OCI-M2 (cell line): ENCODE results near the gene CAVIN3.
"Not testable (repeated sequence)": the region's sequence is repeated elsewhere in the genome, so short reads cannot be mapped to it uniquely, and the experiment has no call there.

ENCODE experiments used
- DNase-seq: peaks from one replicate; lab custom pipeline; 2025; ENCODE audit not compliant: unreplicated experiment; lab: John Stamatoyannopoulos, UW

The CAVIN3 gene

GRCh38 chr11:6326985-6327384 is 6.7 kb upstream of the CAVIN3 start:
- DNase-seq, result no peak

DNA sequence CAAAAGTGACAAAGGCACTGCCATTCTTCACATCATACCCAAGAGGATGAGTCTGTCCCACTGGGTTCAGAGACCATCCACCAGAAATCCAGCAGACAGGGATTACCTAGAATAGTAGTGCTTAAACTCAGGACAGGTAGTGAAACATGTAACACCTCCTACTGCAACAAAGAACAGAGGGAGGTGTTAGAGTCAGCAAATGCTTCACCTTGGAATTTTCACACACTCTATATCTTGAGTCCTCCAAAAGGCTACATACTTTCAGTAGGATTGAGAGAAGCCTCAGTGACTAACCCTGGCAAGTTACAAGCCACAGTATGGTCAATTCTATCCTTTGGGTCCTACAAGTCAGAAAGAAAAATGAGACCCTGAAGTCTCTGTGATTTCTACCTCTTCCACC is 6.0 kb upstream of the CAVIN3 start:
- DNase-seq, result no peak

GRCh38 chr11:6323291-6323905 is 3.1 kb upstream of the CAVIN3 start:
- no peak for DNase-seq

DNA sequence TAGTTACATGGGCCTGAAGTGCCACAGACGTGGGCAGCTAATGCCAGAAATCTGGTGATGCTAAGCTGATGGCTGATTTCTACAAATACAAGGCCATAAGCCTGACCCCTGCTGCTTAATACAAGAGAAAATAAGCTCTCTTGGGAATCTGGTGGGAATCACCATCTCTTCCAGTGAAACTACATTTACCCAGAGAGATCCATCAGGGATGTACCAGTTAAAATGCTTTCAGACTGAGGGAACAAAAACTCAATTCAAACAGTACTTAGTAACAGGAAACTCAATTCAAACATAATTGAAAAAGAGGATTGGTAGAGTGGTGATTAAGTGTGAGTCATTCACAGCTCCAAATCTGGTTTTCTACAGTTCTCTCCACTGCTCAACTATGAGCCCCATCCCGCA is 1.7 kb upstream of the CAVIN3 start:
- no peak for DNase-seq

DNA sequence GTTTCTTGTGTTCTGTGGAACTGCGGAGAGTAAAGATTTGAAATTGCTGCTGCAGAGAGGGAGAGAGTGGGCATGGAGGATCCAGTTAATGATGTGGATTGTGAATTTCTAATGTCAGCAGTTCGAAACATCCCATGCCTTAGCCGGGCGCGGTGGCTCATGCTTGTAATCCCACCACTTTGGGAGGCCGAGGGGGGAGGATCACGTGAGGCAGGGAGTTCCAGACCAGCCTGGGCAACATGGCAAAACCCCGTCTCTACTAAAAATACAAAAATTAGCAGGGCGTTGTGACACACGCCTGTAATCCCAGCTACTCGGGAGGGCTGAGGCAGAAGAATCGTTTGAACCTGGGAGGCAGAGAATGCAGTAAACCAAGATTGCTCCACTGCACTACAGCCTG is 1.1 kb upstream of the CAVIN3 start:
- no peak for DNase-seq

DNA sequence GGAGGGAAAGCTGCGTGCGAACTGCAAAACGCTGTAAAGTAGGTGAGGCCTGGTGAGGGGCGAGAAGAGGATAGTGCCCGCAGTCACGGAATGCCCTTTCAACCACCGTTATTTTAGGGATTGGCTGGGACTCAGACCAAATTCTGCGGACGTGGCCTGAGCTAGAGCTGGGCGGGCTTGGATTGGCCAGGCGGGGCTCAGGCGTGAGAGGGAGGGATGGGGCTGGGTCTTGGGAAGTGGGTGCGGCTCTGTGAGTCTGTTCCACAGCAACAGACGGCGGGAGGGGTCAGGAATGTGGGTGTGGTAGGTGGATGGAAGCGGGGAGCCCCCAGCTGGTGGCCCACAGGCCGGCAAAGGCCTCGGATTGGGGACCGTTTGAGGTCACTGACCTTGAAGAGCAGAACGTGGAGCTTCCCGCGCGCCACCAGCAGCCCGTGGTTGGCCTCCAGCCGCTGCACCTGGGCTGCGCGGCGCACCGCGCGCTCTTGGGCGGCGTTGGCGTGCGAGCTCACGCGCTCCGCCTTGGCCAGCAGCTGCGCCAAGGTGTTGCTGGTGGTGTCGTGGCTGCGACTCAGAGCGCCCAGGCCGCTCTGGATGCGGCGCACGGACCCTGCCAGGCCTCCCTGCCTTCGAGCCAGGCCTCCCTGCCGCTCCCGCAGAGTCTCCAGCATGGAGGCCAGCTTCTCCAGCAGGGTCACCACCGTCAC is 444 bp downstream of the CAVIN3 start:
- DNase-seq, result no peak

GRCh38 chr11:6319001-6319703 is 1.1 kb downstream of the CAVIN3 start:
- DNase-seq, result no peak

DNA sequence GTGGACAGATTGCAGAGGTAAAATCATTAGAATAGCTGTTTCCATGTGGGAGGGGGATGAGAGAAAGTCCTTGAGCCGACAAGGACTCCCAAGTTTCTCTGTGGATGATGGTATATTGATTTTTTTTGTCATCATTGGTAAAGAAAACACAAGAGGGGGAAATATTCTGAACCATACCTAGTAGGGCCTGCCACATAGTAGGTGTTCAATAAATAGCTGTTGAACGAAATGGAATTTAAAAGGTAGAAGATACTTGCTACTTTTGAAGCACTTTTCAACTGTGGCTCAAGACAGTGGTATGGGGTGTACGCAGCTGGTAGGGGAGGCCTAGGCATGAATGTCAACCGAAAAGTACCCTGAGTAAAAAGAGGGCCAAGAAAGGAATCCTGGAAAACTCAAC is 2.1 kb downstream of the CAVIN3 start:
- no peak for DNase-seq

- DNase-seq, result peak; percentile 29
These were observed 4.4 kb downstream of the CAVIN3 start for GRCh38 chr11:6315811-6316425.

- DNase-seq, result no peak
These were observed 8.2 kb downstream of the CAVIN3 start for GRCh38 chr11:6312106-6312505.

GRCh38 chr11:6307876-6308275 is 12.4 kb downstream of the CAVIN3 start:
- DNase-seq, result no peak

GRCh38 chr11:6305297-6305696 is 15.0 kb downstream of the CAVIN3 start:
- DNase-seq, result no peak

DNA sequence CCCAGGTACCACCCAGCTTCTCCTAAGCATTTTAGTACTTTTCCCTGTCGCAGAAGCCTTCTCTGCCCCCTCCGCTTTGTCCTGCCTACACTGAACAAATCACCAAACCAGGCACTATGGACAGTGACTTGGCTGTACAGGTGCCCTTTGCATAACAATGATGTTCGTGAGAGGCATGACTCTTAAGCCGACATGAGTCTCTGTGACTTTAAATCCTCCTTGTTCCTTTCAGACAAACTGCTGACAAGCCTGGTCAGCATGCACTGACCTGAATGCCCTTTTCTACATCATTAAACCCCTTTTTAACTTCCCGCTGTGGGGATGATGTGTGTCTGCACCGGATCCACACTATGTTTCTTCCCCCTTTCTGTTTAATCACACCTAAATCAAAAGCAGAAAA is 16.6 kb downstream of the CAVIN3 start:
- no peak for DNase-seq

DNA sequence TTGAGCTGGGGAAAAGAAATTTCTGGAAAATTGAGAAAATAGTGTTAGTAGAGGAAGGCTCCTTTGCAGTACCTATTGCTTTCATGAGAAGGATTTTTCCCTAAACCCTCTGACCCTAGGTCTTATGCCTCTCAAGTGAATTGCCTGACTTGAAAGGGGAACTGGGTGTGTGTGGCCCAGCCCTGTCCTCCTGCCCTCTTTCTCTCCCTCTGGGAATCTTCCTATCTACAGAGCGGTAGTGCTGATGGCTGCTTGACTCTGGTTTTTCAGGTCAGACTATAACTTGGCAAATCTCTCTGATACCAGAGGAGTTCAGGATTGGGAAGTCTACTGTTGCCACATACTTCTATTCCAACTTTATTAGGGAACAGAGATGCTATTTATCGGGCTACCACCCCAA is 19.2 kb downstream of the CAVIN3 start:
- DNase-seq, result no peak

DNA sequence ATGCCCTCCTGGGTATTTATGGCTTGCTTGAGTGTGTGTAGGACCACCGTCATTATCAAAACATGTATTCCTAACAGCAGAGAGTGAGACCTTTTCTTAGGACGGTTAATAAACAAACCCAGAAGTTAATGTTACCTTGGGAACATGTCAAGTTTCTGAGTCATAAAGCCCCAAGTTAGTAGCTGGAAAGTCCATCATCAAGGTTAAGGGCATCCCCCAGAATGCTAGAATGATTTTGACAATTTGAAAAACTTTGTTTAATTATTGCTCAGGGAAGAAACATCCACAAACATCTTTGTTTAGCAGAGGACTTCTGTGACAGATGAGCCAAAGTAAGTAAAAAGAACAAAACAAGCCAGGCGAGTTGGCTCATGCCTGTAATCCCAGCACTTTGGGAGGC is 20.0 kb downstream of the CAVIN3 start:
- DNase-seq, result no peak

- DNase-seq, result no peak
These were observed 21.7 kb downstream of the CAVIN3 start for GRCh38 chr11:6298605-6299004.

DNA sequence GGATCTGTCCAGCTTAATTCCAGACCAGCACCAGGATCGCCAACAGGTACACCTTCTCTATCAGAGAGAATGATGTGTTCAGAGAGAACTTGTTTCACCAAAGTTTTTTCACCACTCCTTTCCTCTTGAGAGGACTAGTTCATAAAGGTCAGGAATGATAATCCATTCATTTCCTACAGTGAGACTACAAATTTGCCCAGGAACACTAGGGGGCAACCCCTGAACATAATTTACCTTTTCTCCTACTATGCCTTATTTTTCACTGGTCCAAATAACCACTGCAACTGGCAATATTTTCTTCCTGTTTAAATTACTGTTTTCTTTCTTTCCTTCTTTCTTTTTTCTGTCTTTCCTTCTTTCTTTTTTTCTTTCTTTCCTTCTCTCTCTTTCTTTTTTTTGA is 22.5 kb downstream of the CAVIN3 start:
- no peak for DNase-seq

GRCh38 chr11:6285019-6285418 is 35.3 kb downstream of the CAVIN3 start:
- no peak for DNase-seq

DNA sequence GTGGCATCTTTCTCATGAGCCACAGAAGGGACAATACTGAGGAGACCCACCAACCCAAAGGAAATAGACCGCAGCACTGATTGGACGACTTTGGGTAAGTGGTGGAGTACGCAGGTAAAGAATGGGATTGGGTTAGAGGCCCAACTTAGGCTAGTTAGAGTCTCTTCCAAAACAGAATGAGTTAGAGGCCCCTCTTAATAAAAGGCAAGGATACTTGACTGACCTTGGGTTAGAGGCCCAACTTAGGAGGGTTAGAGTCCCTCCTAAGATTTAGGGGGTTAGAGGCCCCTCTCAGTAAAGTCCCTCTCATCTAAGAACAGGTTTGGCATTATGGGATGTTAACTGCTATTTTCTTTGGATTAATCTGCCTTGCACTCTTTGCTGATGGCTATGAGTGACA is 36.1 kb downstream of the CAVIN3 start:
- no peak for DNase-seq

DNA sequence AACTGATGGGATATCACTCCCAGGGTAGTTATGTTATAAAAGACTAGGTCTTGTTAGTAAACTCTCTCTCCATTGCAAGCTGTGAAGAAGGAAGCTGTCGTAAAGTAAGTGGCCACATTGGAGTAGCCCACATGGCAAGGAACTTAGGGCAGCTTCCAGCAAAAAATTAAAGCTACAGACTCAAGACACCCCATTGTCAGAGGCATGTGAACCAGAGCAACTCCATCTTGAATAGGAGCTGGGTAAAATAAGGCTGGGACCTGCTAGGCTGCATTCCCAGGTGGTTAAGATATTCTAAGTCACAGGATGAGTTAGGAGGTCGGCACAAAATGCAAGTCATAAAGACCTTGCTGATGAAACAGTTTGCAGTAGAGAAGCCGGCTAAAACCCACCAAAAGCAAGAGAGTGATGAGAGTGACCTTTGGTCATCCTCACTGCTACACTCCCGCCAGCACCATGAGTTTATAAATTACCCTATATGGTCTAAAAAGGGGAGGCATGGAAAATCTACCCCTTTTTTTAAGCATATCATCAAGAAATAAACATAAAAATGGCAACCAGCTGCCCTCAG is 36.8 kb downstream of the CAVIN3 start:
- DNase-seq, result no peak

GRCh38 chr11:6280809-6281208 is 39.5 kb downstream of the CAVIN3 start:
- DNase-seq, result not testable (repeated sequence)

DNA sequence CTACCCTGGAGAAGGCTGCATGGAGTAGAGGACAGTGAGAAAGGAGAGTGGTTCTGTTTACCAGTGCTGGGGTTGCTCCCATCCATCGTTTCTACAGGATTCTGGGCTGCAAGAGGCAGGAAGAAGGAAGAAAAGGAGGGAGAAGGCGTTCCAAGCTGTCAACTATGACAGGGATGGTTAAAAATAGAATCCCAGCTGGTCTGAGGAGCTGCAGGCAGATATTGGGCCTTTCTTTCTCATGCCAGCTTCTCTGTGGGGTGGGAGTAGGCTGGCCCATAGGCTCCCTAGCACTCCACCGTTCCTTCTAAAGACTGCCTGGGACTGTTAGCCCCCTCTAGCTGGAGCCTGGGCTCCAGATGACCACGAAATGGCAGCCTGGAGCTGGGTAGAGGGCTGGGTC is 47.1 kb downstream of the CAVIN3 start:
- no peak for DNase-seq
